Stimulated activated CD4-positive, alpha-beta T cell treated with anti-CD3 and anti-CD28 coated beads, Interleukin-2, amount 100 ng/mL, for 48 hours (primary cell): ENCODE data around the gene MAPKBP1.

Experiments used
- DNase-seq, 2 donors: peaks; one replicate each; pipeline ENCODE4 v3.0.0-alpha.2; 2020

Gene MAPKBP1

DNA sequence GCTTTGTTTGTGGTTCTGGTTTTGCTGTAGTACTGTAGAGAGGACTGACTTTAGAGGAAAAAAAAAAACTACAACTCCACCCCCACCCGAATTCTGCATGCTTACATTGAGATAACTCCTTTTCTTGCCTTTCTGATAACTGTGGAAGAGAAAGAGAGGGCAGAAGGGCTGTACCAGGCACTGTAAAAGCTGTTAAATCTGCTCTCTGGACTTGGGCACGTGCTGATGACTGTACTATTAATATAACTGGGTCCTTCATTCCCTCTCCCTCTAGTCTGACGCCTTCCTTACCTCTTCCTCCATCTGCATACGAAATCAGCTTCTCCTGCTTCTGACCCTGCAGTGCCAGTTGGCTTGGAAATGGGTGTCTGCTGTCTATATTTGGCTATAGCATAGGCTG, 15.0 kb downstream of the MAPKBP1 start:
- DNase-seq: no peak

GRCh38 chr15:41789662-41790061, 15.4 kb downstream of the MAPKBP1 start:
- no peak for DNase-seq

- no peak for DNase-seq
Observed at GRCh38 chr15:41790169-41790568, 15.9 kb downstream of the MAPKBP1 start.

- DNase-seq: no peak
Observed at GRCh38 chr15:41790756-41791546, 16.7 kb downstream of the MAPKBP1 start.

GRCh38 chr15:41791547-41791937, 17.3 kb downstream of the MAPKBP1 start:
- no peak for DNase-seq

- DNase-seq: no peak
Observed at GRCh38 chr15:41792000-41792637, 17.8 kb downstream of the MAPKBP1 start.

GRCh38 chr15:41794081-41794480, 19.8 kb downstream of the MAPKBP1 start:
- no peak for DNase-seq

DNA sequence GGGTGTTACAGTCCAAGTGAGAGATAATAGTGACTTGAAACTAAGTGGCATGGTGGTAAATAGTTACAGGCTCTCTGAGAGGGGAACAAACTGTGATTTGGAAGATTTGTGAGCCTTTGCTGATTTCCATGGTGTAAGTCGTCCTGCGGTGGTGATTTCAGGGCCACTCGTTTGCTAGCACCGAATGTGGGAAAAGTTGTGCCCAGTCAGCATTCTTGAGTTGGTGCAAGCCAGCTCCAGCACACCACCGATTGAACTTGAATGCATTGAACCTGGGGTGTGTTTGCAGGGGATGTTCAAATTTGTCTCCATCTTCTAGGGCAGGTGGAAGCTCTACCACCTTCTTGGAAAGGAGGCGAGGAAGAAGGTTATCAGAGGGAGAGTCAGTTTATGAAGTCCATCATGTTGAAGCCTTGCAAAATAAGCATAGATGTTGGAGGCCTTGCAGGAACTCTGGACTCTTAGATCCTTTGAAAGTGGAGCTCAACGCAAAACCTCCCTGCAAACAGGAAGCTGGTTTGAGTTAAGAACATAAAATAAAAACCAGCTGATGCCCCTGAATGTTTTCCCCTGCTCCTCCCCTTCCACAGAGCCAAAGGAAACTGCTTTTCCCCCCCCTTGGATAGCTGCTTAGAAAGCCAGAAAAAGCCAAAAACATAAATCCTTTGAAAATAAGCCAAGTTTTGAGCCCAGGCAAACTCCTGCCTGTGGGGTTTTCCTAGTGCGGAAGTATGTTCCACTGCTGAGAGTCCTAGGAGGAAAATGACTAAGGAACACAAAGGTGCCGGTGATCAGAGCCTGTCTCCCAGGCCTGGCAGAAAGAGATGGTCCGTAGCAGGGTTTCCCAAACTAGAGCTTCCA, 21.9 kb downstream of the MAPKBP1 start:
- DNase-seq: no peak

GRCh38 chr15:41797201-41797944, 23.1 kb downstream of the MAPKBP1 start:
- no peak for DNase-seq

DNA sequence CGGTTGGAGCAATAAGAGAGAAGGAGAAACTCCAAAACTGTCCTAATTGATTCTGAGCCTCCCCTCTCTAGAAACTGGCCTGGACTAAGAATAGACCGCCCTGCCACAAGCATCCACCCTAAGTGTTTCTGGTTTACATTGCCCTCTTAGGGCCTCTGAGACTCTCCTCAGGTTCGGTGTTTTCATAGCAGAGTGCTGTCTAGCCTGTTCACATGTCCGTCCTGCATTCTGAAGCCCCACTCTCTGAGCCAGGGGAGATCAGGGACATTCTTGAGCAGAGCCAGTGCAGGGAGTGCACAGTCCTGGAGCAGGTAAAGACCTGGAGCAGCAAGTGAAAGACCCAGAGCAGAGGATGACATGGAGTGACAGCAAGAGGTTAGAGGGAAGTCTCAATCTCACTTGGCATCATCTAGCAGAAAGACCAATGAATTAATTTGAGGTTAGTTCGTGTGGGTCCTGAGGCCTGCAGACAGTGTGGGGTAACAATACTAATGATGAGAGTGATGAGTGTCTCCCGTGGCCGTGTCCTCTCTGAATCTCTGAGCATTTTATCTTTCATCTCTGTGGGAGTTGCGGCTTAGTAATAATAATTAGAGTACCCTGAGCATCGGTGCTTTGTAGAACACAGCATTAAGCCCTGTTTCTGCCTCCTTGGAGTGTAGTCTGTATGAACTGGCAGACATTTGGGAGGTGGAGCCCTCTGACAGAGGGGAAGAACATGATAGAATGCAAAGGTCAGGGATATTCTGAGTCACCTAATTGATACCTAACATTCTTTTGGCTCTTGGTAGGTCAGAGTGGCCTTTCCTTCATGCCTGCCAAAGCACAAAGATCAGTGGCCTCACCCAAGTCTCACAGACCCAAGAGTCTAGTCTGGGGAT, 24.6 kb downstream of the MAPKBP1 start:
- no peak for DNase-seq

- DNase-seq: no peak
Observed at GRCh38 chr15:41799488-41799805, 25.2 kb downstream of the MAPKBP1 start.

DNA sequence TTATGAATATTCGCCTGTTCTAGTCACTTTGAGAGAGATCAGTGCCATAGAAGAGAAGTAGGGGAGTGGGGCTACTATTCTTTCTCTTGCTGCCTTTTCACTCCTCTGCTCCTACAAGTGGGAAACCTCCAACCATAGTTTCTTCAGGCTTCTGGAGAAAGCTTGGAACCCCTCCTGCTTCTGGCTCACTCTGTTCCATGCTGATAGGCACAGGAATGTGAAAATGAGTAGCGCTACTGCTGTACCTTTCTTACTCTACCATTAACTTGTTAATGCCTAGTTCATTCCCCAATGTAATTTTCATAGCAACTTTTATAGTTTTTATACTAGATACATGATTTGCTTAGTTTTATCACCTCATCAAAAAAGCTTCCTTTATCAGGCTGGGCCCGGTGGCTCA, 26.9 kb downstream of the MAPKBP1 start:
- DNase-seq: no peak

DNA sequence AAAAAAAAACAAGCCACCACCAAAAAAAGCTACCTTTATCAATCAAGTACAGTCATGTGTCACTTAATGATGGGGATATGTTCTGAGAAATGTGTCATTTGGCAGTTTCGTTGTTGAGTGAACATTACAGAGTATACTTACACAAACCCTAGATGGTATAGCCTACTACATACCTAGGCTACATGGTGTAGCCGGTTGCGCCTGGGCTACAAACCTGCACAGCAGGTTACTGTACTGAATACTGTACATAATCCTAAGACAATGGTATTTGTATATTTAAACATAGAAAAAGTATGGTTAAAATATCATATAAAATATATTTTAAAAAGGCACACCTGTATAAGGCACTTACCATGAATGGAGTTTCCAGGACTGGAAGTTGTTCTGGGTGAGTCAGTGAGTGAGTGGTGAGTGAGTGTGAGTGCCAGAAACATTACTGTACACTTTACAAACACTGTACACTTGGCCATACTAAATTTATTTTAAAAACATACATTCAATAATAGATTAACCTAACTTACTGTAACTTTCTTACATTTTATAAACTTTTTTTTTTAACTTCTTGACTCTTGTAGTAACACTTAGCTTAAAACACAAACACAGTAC, 27.7 kb downstream of the MAPKBP1 start:
- no peak for DNase-seq

DNA sequence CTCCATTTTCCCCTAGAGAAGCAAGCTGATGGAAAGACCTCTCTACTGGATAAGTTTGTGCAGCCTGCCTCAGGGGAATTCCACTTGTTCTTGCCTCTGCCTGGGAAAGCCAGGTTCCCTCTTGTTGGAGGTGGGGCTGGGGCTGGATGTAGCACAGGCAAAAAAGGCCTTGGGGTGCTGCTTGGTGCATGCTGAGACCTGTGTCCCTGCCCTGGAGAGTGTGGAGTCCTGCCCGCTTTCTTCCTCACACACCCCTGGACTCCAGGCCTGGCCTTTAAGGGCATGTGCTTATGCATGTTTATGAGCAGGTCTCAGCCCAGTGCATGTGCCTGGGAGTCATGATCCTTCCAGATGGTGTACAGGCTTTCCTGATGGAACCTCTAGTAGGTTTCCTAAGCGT, 30.1 kb downstream of the MAPKBP1 start:
- DNase-seq: no peak

- no peak for DNase-seq
Observed at GRCh38 chr15:41804916-41805666, 30.8 kb downstream of the MAPKBP1 start.

DNA sequence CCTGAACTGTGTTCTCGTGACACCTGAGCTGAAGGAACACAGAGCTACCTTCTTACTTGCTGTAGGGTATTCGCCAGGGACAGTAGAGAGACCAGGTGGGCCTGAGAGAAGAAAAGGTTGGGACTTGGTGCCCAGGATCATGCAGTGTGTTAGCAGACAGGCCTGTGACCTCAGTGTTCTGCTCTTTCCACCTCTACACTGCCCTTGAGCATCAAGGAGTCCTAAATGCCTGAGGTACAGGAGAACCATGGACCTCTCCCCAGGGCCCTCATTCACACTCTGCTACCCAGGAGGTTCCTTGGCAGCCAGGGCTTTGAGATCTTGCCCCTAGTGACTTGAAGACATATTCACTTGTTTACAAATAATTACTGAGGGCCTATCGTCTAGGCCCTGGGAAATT, 31.4 kb downstream of the MAPKBP1 start:
- no peak for DNase-seq

DNA sequence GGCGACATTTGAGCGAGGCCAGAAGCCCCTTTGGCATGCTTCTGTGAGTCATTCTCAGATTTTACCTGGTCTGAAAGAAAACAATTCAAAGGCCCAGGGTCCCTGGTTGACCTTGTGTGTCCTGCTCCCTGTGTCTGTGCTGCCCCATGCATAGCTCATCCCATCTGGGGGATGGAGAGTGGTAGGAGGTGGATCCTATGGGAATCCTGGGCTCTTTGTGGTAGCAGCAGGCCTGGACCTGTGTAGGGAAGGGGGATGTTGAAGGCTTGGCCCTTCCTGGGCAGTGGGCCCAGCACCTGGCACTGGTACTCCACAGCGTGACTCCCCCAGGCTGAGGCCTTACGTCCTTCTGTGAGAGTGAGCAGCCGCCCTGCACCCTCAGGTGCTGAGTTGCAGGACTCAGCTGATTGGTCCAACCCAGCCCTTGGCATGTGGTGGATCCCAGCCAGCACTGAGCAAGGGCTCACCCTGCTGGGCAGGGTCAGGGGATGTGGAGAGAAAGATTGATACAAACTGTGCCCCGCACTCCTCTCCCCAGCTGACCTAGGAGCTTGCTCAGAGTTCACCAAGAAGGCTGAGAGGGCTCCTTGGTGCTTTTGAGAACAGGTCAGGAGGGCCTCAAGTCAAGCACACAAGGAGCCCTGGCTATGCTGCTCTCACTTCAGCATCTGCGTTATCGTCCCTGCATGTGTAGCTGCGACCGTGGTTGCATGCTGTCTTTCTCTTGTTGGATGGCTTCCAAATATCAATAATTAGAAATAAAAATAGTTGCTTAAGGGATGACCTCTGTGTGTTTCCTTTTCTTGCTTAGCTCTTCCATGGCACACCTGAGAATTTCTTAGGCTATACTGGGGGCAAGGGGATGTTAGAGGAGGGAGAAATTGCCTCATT, 32.3 kb downstream of the MAPKBP1 start:
- DNase-seq: no peak

DNA sequence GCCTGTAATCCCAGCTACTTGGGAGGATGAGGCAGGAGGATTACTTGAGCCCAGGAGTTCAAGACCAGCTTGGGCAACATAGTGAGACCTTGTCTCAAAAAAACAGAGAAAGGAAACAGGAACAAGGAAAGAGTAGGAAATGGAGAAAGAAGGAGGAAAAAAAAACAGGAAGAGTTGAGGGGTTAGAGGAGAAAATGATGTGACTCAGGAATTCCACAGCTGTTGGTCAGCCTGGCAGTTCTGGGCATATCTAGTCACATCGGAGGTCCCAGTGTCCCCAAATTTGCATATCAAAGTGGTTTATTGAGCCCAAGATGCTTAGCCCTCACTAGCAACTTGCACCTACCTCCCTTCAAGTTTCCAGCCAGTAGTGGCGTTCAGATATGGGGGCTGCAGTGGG, 34.8 kb downstream of the MAPKBP1 start:
- DNase-seq: no peak

DNA sequence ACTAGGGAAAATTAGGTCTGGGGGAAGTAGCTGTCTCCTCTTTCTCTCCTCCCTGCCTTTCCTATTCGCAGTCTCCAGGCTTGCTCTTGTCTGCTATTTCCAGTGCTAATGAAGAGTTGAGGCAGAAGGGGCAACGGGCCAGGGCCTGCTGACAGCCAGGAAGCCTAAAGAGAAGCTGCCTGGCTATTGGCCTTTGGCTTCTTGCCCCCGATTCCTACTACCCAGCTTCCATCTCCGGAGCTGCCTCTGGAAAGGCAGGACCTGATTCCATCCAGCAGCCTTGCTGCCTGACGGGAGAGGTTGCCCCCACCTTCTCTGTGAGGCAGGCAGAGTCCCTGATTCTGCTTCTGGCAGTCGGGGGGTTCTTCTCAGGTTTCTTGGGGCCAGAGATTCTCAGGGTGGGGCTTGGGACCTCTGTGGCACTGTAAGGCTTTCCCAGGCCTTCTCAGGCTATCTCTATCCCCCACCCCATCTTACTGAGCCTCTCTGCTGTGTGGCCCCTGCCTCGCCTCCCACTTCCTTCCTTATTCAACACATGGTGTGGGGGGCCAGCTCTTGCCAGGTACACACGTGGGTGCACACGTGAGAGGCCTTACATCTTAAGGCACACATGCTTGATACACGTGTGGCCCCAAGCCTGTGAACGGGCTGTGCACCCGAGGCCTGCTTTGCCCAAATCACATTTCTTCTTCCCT, 35.4 kb downstream of the MAPKBP1 start:
- no peak for DNase-seq
